Endothelial cell of umbilical vein (primary cell): Measurements from ENCODE around the gene SKOR1. TPM values are rescaled to one million over a fixed set of nuclear protein-coding genes. Genes with fewer than 3 reads are reported as not detected.

Source experiments
- BruUV-seq: library from RNA; stranded (reverse); fragments of 400-500 nt; replicated peaks from 2 replicates; lab custom pipeline; 2021; lab: Mats Ljungman, UMichigan
- CTCF ChIA-PET: fragments of 300-600, 350-600 bp; sonication (Branson Sonifier 250); formaldehyde crosslinking; loops from one replicate; lab custom pipeline; 2021; ENCODE audit warnings: antibody characterized with exemption, inconsistent platforms; lab: Charles Lee
- POLR2A ChIA-PET: fragments of 300-600, 350-600 bp; sonication (Branson Sonifier 250); formaldehyde crosslinking; loops from one replicate; lab custom pipeline; 2021; ENCODE audit warnings: antibody characterized with exemption, inconsistent platforms; lab: Charles Lee
- DNase-seq: peaks from one replicate; pipeline ENCODE4 v3.0.0-alpha.2; 2011; ENCODE audit warnings: low read depth, low spot score
- FAIRE-seq: peaks from 2 replicates; lab custom pipeline; 2011; peaks lifted over from hg19 to GRCh38; lab: Jason Lieb, UNC
- H2AFZ ChIP-seq: 2 replicates; pipeline ENCODE4 v1.6.0; 2012; ENCODE audit warnings: low read depth, low read length, control low read depth, inconsistent platforms
- H3K27ac ChIP-seq: 2 replicates; pipeline ENCODE4 v1.5.1; 2011; ENCODE audit warnings: low read depth, mild to moderate bottlenecking, control low read depth, low read length, moderate library complexity; ENCODE audit not compliant: insufficient read depth
- H3K27me3 ChIP-seq, 2 experiments: 2 replicates each; pipeline versions ENCODE4 v1.6.0 to v1.6.1; 2011; ENCODE audit warnings: low read length in 2 of 2, mixed read lengths in 1 of 2; ENCODE audit not compliant: control insufficient read depth in 2 of 2, insufficient read depth in 2 of 2
- H3K36me3 ChIP-seq, 2 experiments: 2 replicates in 1 of 2; 3 replicates in 1 of 2; pipeline ENCODE4 v1.5.1; 2011; ENCODE audit warnings: low read length in 2 of 2, mild to moderate bottlenecking in 1 of 2, moderate library complexity in 1 of 2; ENCODE audit not compliant: control insufficient read depth in 2 of 2, insufficient read depth in 2 of 2; ENCODE audit errors: extremely low read depth in 1 of 2
- H3K4me1 ChIP-seq: 3 replicates; pipeline ENCODE4 v1.5.1; 2011; ENCODE audit warnings: mild to moderate bottlenecking, low read length; ENCODE audit not compliant: control insufficient read depth, insufficient read depth; ENCODE audit errors: extremely low read depth
- H3K4me2 ChIP-seq: 2 replicates; pipeline ENCODE4 v1.6.1; 2011; ENCODE audit warnings: low read length, control low read depth, mixed read lengths; ENCODE audit not compliant: insufficient read depth
- H3K4me3 ChIP-seq, 3 experiments: fragments of 200-600 bp in 1 of 3; sonication (generic), shearing (Covaris generic) in 1 of 3; replicated peaks in 1 of 3; 2 replicates each; pipeline ENCODE4 v1.5.1; 2011 to 2016; ENCODE audit warnings: control low read depth in 3 of 3, low read length in 3 of 3, mild to moderate bottlenecking in 2 of 3, inconsistent platforms in 1 of 3, low read depth in 1 of 3, moderate library complexity in 1 of 3; ENCODE audit not compliant: insufficient read depth in 1 of 3
- H3K79me2 ChIP-seq: 2 replicates; pipeline ENCODE4 v1.6.0; 2012; ENCODE audit warnings: low read length, inconsistent platforms; ENCODE audit not compliant: control insufficient read depth, insufficient read depth
- H3K9ac ChIP-seq: replicated peaks from 2 replicates; pipeline ENCODE3; 2011; ENCODE audit warnings: low read length, control low read depth; ENCODE audit not compliant: insufficient read depth; ENCODE audit errors: extremely low read depth
- H3K9me1 ChIP-seq: replicated peaks from 3 replicates; pipeline ENCODE4 v1.6.0; 2011; ENCODE audit warnings: mild to moderate bottlenecking, low read length; ENCODE audit not compliant: control insufficient read depth, insufficient read depth; ENCODE audit errors: extremely low read depth
- H3K9me3 ChIP-seq: replicated peaks from 2 replicates; pipeline ENCODE4 v1.5.1; 2012; ENCODE audit warnings: low read length, inconsistent platforms; ENCODE audit not compliant: control insufficient read depth, insufficient read depth
- H4K20me1 ChIP-seq: replicated peaks from 2 replicates; pipeline ENCODE3; 2011; ENCODE audit warnings: mild to moderate bottlenecking, low read length; ENCODE audit not compliant: control insufficient read depth, insufficient read depth; ENCODE audit errors: extremely low read depth
- CTCF ChIP-seq, 2 donors: IDR thresholded peaks; 1 replicate in 1 of 2; 2 replicates in 1 of 2; pipeline ENCODE4 v1.5.1; 2011; ENCODE audit warnings: low read length in 2 of 2, mild to moderate bottlenecking in 2 of 2, moderate library complexity in 2 of 2, control low read depth in 1 of 2, inconsistent platforms in 1 of 2, low read depth in 1 of 2; ENCODE audit not compliant: insufficient read depth in 1 of 2; ENCODE audit errors: extremely low read depth in 1 of 2
- GATA2 ChIP-seq: IDR thresholded peaks from 2 replicates; pipeline ENCODE4 v1.7.0; 2011; ENCODE audit warnings: low read depth, mild to moderate bottlenecking, moderate library complexity, mixed read lengths, low read length; ENCODE audit not compliant: insufficient read length, insufficient read depth
- JUN ChIP-seq: IDR thresholded peaks from 2 replicates; pipeline ENCODE4 v1.6.1; 2011; ENCODE audit warnings: borderline replicate concordance, low read depth; ENCODE audit not compliant: insufficient read length, insufficient read depth
- POLR2AphosphoS5 ChIP-seq: IDR thresholded peaks from 2 replicates; pipeline ENCODE4 v1.6.1; 2012; ENCODE audit warnings: low read depth, mild to moderate bottlenecking, control low read depth, low read length, moderate library complexity; ENCODE audit not compliant: insufficient read depth
- dilution Hi-C: fragments of 300-500 bp; cut with MboI; formaldehyde crosslinking; loops from one replicate; pipeline ENCODE4 v1.15.0; 2019; ENCODE audit warnings: low sequenced_read_pairs; ENCODE audit not compliant: extremely low pct_ligation_motif_present
- intact Hi-C: fragments of 100-400 bp; cut with micrococcal nuclease; formaldehyde crosslinking; loops from one replicate; pipeline ENCODE4 v1.10.0; 2022
- polyA plus RNA-seq, 4 experiments: library from polyadenylated mRNA; depleted of rRNA in 3 of 4; stranded (reverse) in 3 of 4; unstranded in 1 of 4; fragments of >200 nt; gene quantifications; 2 replicates each; pipeline versions ENCODE4 v1.2.1 to v1.2.3, GENCODE V29; 2011 to 2012; ENCODE audit warnings: missing spikeins in 1 of 4
- total RNA-seq: library from RNA; stranded (reverse); gene quantifications from 2 replicates; pipeline ENCODE4 v1.2.3, GENCODE V29; 2021

The SKOR1 gene
- total and polyA plus RNA-seq, 2 donors (not counting 3 experiments of a cell fraction or from before 2014, with no cell fraction given) = 0.06 to 0.15 TPM

- Histone ChIP-seq H3K4me3 (no peak overlapping the region), H3K9ac (no peak overlapping the region), H3K27me3 (peaks cover 5 to 12% of the 10 kb centered on the region in 2 experiments), H2AFZ (no peak overlapping the region), H3K79me2 (no peaks in the 10 kb centered on the region), H3K4me1 (peaks cover 2% of the 10 kb centered on the region), H3K4me2 (no peak overlapping the region), H3K27ac (no peak overlapping the region), H4K20me1 (no peaks in the 10 kb centered on the region), H3K9me1 (no peaks in the 10 kb centered on the region), H3K9me3 (no peaks in the 10 kb centered on the region), H3K36me3 (no peaks in the 10 kb centered on the region)
- dilution Hi-C loops = no loop called here
- DNase-seq = no peak
- intact Hi-C loops = no loop called here
- no TSS peak for BruUV-seq
- no peak for FAIRE-seq
- CTCF ChIA-PET = no interaction called here
- POLR2A ChIA-PET = no interaction called here
- TF ChIP-seq CTCF (IDR thresholded peaks at IDR 0.05; ENCODE audit: extremely low read depth in 1 of 2, insufficient read depth in 1 of 2, low read depth in 1 of 2, low read length in 2 of 2) (no peak), POLR2AphosphoS5 (no peak), JUN (no peak), GATA2 (no peak)
These were observed 54.3 kb downstream of the SKOR1 start for GRCh38 chr15:67879440-67880129.
